ENCODE data around the gene ABCC1. TPM values are rescaled to one million over a fixed set of nuclear protein-coding genes. Genes with fewer than 3 reads are reported as not detected.

The ABCC1 gene
- total RNA-seq, 1 experiment from 2014 or later, result 56.4 TPM

GRCh38 chr16:15950161-15950854, 892 bp downstream of the ABCC1 start:
- DNase-seq, result no peak
- H3K18ac ChIP-seq (ENCODE audit: insufficient read length, low read depth, low read length), result peak overlapping the region; percentile 47
- no peak overlapping the region for H2BK120ac ChIP-seq (ENCODE audit: low read depth, low read length, poor library complexity, severe bottlenecking)
- H2AFZ ChIP-seq (ENCODE audit: low read length), result no peak overlapping the region
- Mint-ChIP-seq H3K4me3 (peak overlapping the region; percentile 91 to 92), H3K4me1 (peaks cover 31 to 33% of the 10 kb centered on the region in 2 experiments), H3K27ac (peak overlapping the region; percentile 19 to 92 (median 56); a peak in 6 of 7 replicates), H3K36me3 (ENCODE audit: insufficient read depth in 1 of 3, low read depth in 3 of 3) (peaks cover 2 to 15% (median 3%) of the 10 kb centered on the region in 3 experiments; a peak in 5 of 7 replicates), H3K9me3 (no peaks in the 10 kb centered on the region), H3K27me3 (ENCODE audit: low read depth) (0 out of 2 replicates have a peak, but pooled peaks cover 2% of the 10 kb centered on the region)
- H4K91ac ChIP-seq (ENCODE audit: insufficient read length, low read depth, low read length), result no peak overlapping the region
- peak overlapping the region; percentile 76 for H3K14ac ChIP-seq (ENCODE audit: insufficient read depth, low read length)
- no peak overlapping the region for H3T11ph ChIP-seq (ENCODE audit: low read length)
- H3K4ac ChIP-seq (ENCODE audit: low read depth, low read length), result no peak overlapping the region
- H2BK15ac ChIP-seq (ENCODE audit: low read depth, low read length), result no peak overlapping the region
- H2BK5ac ChIP-seq (ENCODE audit: insufficient read length, low read length), result no peak overlapping the region
- no peaks in the 10 kb centered on the region for H4K20me1 ChIP-seq (ENCODE audit: control insufficient read depth, insufficient read depth, insufficient read length)
- peak overlapping the region; percentile 93 for H3K4me2 ChIP-seq (ENCODE audit: insufficient read depth, insufficient read length, low read length)
- H3K27me3 ChIP-seq (ENCODE audit: insufficient read depth, low read length), result no peaks in the 10 kb centered on the region
- no peak for TF ChIP-seq CTCF (conservative IDR thresholded peaks at IDR 0.05)
- peaks cover 35% of the 10 kb centered on the region; the same call in 1 of the 2 replicates for H3K79me2 ChIP-seq (ENCODE audit: insufficient read depth, low read length)
- no peak overlapping the region for H3K23ac ChIP-seq (ENCODE audit: insufficient read length, low read depth, low read length)
- H3K79me1 ChIP-seq (ENCODE audit: insufficient read depth, low read depth, low read length, poor library complexity, severe bottlenecking), result peaks cover 15% of the 10 kb centered on the region
- no peaks in the 10 kb centered on the region for H3K9me3 ChIP-seq (ENCODE audit: control insufficient read depth, low read depth, low read length)
- H4K5ac ChIP-seq (ENCODE audit: insufficient read length, low read depth, low read length), result peak overlapping the region; percentile 37
- H3K27ac ChIP-seq (ENCODE audit: insufficient read length, low read depth, low read length), result no peak overlapping the region
- H2BK12ac ChIP-seq (ENCODE audit: insufficient read length, low read depth, low read length), result no peak overlapping the region
- H3K23me2 ChIP-seq (ENCODE audit: insufficient read length, low read depth, low read length, poor library complexity, severe bottlenecking), result peaks cover 14% of the 10 kb centered on the region
- H4K8ac ChIP-seq (replicated peaks; ENCODE audit: insufficient read length, low read depth, low read length), result no peak overlapping the region
- WGBS (ENCODE audit: extremely low coverage, insufficient read length, low lambda C conversion rate), result no CpG with 5 or more reads among the region's 18 CpGs
- H3K4me1 ChIP-seq (ENCODE audit: insufficient read depth, low read length), result no peaks in the 10 kb centered on the region; the same call in 1 of the 2 replicates
- no peak overlapping the region for H2AK5ac ChIP-seq (ENCODE audit: insufficient read length, low read length)
- peak overlapping the region; percentile 84 for H3K9ac ChIP-seq (ENCODE audit: extremely low read depth, insufficient read length, low read length)
- no peak overlapping the region for H2BK20ac ChIP-seq (ENCODE audit: low read depth, low read length, poor library complexity, severe bottlenecking)
- H3K56ac ChIP-seq (ENCODE audit: insufficient read length, low read depth, low read length), result no peak overlapping the region
